T-helper 1 cell treated with Interleukin-12 subunit alpha and Interleukin-12 subunit beta and Interleukin-4 antibody, amounts not matched to agents 30 μg/mL and 1 μg/mL, for 36 hours (primary cell): Measurements from ENCODE around the gene CD52.
A peak's percentile ranks its signal among the peaks of the same experiment; 100 is the strongest.

ENCODE experiments used
- H3K27ac Mint-ChIP-seq: one replicate; pipeline ENCODE4 v1.8.0; 2021; ENCODE audit warnings: mild to moderate bottlenecking, mixed read lengths
- H3K27me3 Mint-ChIP-seq: one replicate; pipeline ENCODE4 v1.8.0; 2021; ENCODE audit warnings: low read depth, mixed read lengths
- H3K36me3 Mint-ChIP-seq: one replicate; pipeline ENCODE4 v1.8.0; 2021; ENCODE audit warnings: low read depth, mixed read lengths
- H3K4me1 Mint-ChIP-seq: one replicate; pipeline ENCODE4 v1.8.0; 2021; ENCODE audit warnings: low read depth, mixed read lengths
- H3K4me3 Mint-ChIP-seq: one replicate; pipeline ENCODE4 v1.8.0; 2021; ENCODE audit warnings: mild to moderate bottlenecking, moderate library complexity, mixed read lengths
- H3K9me3 Mint-ChIP-seq: one replicate; pipeline ENCODE4 v1.8.0; 2021; ENCODE audit warnings: mixed read lengths

CD52 gene

DNA sequence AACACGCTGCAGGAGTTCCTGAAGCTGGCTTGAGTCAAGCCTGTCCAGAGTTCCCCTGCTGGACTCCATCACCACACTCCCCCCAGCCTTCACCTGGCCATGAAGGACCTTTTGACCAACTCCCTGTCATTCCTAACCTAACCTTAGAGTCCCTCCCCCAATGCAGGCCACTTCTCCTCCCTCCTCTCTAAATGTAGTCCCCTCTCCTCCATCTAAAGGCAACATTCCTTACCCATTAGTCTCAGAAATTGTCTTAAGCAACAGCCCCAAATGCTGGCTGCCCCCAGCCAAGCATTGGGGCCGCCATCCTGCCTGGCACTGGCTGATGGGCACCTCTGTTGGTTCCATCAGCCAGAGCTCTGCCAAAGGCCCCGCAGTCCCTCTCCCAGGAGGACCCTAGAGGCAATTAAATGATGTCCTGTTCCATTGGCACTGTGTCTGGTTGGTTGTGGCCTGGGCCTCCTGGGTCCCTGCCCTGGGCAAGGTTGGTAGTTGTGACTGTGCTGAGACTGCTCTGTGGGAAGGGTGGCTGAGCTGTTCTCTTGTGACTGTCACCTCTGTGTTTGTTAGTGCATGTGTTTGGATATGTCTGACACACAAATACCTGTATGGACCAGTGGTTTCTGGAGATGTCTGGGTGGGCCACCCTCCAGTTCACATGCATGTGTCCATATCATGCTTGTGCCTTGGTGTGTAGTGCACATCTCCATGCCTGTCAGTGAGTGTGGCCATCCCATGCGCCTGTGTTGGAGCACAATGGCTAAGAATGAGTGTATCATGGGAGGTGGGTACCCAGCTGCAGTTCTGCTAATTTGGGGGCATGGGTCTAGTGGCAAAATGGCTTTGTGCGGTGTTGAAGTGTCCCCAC is 36.4 kb upstream of the CD52 start:
- no peaks in the 10 kb centered on the region for H3K9me3 Mint-ChIP-seq
- peak overlapping the region; percentile 99 for H3K4me3 Mint-ChIP-seq
- peak overlapping the region; percentile 88 for H3K27ac Mint-ChIP-seq
- H3K36me3 Mint-ChIP-seq: peaks cover 55% of the 10 kb centered on the region
- no peaks in the 10 kb centered on the region for H3K27me3 Mint-ChIP-seq
- peaks cover 77% of the 10 kb centered on the region for H3K4me1 Mint-ChIP-seq

DNA sequence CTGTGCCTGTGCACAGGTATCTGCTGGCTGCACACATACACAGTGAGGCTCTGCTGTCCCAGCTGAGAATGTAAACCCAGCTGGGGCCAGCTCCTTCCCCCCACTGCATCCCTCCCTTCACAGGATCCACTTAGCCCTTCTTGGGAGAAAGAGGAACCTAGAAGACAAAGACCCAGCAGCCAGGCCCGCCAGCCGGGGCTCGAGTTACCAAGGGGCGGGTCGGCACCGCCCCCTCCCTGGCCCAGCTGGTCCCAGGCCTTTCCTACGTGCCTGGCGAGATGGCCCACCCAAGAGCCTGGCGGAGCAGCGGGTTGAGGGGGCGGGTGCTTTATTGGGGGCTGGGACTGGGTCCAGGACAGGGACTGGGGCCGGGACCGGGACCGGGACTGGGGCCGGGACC is 35.8 kb upstream of the CD52 start:
- Mint-ChIP-seq H3K4me3 (peak overlapping the region; percentile 99), H3K9me3 (no peaks in the 10 kb centered on the region), H3K4me1 (peaks cover 76% of the 10 kb centered on the region), H3K27ac (peak overlapping the region; percentile 88), H3K36me3 (peaks cover 51% of the 10 kb centered on the region), H3K27me3 (no peaks in the 10 kb centered on the region)

DNA sequence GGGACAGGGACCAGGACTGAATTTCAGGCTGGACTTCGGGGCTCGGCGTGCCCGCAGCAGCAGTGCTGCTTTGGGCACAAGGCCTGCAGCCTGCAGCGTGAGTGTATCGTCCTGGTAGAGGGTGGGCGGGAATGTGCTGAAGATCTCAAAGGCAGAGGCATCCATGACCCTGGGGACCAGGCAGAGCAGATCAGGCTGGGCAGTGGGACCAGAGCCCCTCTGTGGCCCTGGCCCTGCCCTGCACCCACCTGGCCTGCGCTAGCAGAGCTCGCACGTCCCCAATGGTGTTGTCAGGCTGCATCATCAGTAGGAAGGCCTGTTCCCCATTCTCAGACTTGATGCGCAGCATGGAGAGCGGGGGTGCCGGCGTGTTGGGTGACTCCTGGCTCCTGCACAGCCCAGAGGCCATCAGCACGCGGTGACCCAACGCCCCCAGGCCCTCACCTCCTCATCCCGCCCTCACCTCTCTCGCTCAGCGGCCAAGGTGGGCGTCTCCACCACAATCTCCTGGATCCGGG is 35.3 kb upstream of the CD52 start:
- Mint-ChIP-seq H3K27ac (peak overlapping the region; percentile 97), H3K4me3 (peak overlapping the region; percentile 80), H3K9me3 (no peaks in the 10 kb centered on the region), H3K36me3 (peaks cover 49% of the 10 kb centered on the region), H3K27me3 (no peaks in the 10 kb centered on the region), H3K4me1 (peaks cover 79% of the 10 kb centered on the region)

DNA sequence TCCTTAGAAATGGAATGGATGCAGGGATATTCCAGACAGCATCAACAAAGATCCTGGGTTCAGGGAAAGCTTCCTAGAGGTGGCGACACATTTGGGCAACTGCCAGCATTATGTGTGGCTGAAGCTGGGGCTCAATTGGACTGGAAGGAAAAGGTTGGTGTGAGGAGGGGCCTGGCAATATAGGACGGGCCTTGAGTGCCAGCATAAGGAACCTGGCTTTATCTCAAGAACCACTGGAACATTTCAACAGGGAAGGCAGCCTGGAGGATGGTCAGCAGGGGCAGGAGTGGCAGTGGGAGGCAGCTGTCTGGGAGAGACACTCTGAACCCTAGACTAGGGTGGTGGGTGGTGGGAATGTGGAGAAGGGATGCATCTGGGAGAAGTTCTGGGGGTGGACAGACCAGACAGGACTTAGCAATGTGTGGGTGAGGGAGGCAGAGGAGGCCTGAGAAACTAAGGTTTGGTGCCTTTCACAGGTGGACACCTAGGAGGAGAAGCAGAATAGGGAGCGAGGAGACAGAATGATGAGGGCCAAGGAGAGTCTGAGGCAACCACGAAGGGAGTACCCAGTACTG is 34.4 kb upstream of the CD52 start:
- Mint-ChIP-seq H3K4me3 (peak overlapping the region; percentile 80), H3K27me3 (no peaks in the 10 kb centered on the region), H3K27ac (peak overlapping the region; percentile 97), H3K4me1 (peaks cover 79% of the 10 kb centered on the region), H3K9me3 (no peaks in the 10 kb centered on the region), H3K36me3 (peaks cover 44% of the 10 kb centered on the region)

DNA sequence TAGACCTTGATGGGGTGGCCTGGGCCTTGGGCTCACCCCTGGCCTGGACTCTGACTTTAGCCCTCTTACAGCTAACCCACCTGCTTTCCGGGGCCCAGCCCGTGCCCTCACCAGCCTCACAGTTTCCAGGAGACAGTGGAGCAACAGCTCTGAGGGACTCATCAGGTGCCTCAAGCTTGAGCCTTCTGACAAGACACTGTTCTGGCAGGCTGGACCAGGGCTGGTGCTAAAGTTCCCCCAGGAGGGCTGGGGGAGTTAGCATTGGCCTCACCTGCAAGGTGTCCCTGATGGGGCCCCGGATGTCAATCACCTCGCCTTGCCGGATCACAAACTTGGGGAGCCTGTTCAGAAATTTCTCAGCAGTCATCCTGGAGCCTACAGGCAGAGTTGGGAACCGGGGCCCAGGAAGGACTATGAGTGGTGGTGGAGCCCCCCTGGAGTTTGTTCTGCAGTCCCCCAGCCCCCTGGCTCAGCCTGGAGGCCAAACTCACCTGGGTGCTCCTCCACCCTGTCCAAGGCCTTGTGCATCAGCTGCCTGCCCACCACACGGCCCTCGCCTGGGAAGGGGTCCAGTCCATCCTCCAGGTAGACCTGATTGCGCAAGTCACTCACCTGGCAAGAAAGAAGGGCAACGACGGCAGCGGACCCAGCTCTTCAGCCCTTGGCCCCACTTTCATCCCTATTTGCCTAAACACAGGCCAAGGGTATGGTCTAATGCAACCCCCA is 33.7 kb upstream of the CD52 start:
- Mint-ChIP-seq H3K36me3 (peaks cover 40% of the 10 kb centered on the region), H3K27me3 (no peaks in the 10 kb centered on the region), H3K27ac (peak overlapping the region; percentile 97), H3K9me3 (no peaks in the 10 kb centered on the region), H3K4me3 (peak overlapping the region; percentile 80), H3K4me1 (peaks cover 80% of the 10 kb centered on the region)

DNA sequence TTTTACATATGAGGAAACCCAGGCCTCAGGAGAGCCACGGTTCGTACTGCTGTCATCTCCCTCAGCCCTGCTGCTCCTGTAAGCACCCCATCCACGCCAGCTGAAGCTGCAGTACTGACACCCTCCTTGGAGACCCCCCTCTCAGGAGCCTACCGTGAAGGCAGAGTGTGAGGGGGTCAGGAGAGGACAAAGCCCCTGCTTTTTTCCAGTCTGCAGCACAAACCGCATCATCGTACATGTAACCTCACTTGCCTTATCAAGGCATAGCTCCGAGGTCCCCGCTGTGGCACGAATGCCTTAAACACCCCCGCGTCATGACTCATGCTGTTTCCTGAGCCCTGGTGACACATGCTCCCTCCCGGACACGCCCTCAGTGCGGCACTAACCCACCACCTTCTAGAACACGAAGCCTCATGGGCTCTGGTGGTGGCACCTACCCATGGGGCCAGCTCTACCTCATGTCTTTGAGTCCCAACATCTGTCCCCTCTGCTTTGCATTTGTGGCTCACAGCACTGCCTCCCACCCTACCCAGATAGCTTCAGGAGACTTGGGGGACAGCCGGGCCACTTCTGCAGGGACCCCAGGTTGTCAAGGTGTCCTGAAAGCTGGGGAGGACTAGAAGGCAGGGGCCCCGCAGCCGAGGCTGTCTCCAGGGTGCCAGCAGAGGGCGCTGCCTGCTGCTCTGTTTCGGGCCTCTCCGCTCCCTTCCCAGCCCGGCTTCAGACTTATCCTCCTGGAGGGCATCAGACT is 33.0 kb upstream of the CD52 start:
- Mint-ChIP-seq H3K36me3 (peaks cover 39% of the 10 kb centered on the region), H3K9me3 (no peaks in the 10 kb centered on the region), H3K4me1 (peaks cover 83% of the 10 kb centered on the region), H3K27me3 (no peaks in the 10 kb centered on the region), H3K27ac (peak overlapping the region; percentile 97), H3K4me3 (peak overlapping the region; percentile 80)

DNA sequence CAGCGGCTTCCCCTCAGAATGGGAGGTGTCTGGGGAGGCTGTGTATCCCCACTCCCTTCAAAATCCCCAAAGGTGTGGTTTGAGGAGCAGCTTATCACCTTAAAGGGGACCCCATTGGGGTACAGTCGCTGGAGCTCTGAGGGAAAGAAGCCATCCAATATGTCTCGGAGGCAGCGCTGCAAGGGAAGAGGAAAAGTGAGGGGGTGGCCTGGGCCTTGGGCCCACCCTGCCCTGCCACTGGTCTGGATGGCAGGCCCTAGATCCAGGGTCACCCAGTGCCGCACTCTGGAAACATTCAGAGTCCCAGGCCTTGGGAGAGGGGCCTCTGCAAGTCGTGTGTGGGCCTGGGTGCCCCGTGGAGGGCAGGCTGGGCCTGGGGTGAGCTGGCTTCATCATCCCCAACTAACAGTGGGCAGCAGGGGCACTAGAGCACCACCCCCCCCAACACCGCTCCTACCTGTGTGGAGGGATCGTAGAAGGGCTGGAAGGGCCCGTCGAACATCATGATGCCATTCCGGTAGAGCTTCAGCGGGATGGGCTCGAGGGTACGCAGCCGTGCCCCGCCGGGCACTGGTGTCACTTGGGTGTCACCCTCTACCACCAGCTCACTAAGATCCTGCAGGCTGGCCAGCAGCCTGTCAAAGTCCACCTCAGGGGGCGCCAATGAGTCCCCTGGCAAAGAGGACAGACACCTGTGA is 32.2 kb upstream of the CD52 start:
- peak overlapping the region; percentile 97 for H3K27ac Mint-ChIP-seq
- H3K36me3 Mint-ChIP-seq: peaks cover 42% of the 10 kb centered on the region
- no peaks in the 10 kb centered on the region for H3K27me3 Mint-ChIP-seq
- peak overlapping the region; percentile 17 for H3K4me3 Mint-ChIP-seq
- peaks cover 89% of the 10 kb centered on the region for H3K4me1 Mint-ChIP-seq
- no peaks in the 10 kb centered on the region for H3K9me3 Mint-ChIP-seq

DNA sequence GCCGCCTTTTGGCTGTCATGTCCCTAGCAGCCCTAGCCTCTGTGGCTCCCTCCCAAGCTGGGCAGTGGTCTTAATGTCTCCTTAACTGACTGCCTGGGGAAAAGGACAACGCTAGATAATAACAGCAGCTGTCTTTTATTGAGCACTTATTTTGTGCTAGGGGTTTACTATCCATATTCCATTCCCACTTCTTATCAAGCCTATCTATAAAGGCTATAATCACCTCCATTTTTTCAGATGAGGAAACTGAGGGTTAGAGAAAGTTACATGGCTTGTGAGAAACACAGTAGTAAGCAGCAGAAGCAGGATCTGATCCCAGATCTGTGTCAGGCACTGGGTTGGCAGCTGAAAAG is 31.7 kb upstream of the CD52 start:
- Mint-ChIP-seq H3K27ac (peak overlapping the region; percentile 97), H3K4me1 (peaks cover 88% of the 10 kb centered on the region), H3K4me3 (no peak overlapping the region), H3K36me3 (peaks cover 39% of the 10 kb centered on the region), H3K9me3 (no peaks in the 10 kb centered on the region), H3K27me3 (no peaks in the 10 kb centered on the region)

DNA sequence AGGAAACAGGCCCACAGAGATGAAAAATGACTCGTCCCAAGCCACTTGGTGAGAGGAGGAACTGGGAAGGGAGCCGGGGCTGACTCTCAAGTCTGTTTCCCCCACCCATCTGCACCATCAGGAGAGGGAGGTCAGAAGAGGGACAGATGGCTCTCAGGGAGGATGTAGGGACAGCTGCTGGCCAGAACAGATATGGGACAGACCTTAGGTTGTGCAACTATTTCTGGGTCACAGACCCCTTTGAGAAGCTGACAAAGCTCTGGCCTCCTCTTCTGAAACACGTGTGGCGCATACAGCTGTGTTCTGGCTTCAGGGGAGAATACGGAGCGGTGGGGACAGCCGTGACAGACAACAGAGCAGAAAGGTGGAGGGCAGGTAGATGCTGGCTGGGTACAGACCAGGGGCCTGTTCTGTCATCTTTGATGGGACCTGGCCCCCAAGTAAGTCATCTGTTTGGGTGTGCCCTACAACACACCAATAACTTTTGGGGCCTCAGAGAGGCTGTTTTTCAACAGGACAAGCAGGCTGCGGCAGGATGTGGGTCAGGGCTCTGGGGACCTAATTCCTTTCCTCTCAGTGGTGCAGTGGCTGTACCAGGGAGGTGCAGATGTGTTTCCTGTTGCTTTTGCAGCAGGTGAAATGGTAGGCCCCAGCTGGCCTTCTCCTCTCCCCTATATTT is 30.6 kb upstream of the CD52 start:
- peaks cover 87% of the 10 kb centered on the region for H3K4me1 Mint-ChIP-seq
- peak overlapping the region; percentile 78 for H3K4me3 Mint-ChIP-seq
- H3K9me3 Mint-ChIP-seq: no peaks in the 10 kb centered on the region
- peak overlapping the region; percentile 97 for H3K27ac Mint-ChIP-seq
- no peaks in the 10 kb centered on the region for H3K27me3 Mint-ChIP-seq
- H3K36me3 Mint-ChIP-seq: peaks cover 35% of the 10 kb centered on the region

DNA sequence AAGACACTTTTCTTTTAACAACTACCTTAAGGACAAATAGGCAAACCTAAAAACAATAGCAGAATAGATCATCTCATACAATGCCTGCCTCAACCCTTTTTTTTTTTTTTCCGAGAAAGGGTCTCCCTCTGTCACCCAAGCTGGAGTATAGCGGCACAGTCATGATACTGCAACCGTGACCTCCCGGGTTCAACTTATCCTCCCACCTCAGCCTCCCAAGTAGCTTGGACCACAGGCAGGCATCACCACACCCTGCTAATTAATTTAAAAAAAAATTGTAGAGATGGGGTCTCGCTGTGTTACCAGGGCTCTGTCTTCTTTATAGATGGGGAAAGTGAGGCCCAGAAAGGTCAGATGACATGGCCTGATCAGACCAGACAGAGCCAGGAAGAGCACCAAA is 29.9 kb upstream of the CD52 start:
- Mint-ChIP-seq H3K27ac (peak overlapping the region; percentile 97), H3K9me3 (no peaks in the 10 kb centered on the region), H3K36me3 (peaks cover 31% of the 10 kb centered on the region), H3K4me1 (peaks cover 82% of the 10 kb centered on the region), H3K4me3 (peak overlapping the region; percentile 78), H3K27me3 (no peaks in the 10 kb centered on the region)

DNA sequence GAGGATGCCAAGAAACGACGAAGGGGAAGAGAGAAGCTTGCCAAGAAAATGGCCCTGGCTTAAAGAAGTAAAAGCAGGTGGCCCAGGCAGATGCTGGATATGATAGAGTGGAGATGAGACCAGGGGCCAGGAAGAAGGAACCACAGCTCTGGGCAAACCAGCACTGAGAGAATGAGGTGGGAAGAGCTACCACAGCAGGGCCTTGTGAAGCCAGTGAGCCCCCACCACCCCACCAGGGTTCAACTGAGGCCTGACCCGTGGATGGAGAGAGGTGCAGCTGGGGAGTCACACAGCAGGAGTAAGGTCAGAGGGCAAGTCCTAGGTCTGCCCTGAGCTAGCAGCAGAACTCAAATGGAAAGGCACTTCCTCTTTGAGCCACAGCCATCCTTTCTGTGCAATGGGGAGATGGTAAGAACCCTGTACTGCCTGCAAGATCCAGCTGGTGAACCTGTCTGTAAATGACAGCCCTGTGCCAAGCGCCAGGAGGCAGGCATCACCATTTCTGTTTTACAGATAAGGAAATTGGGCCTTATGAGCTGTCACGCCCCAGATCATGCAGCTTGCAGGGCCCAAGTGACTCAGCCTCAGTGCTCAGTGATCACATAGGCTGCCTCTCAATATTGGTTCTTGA is 29.3 kb upstream of the CD52 start:
- H3K4me1 Mint-ChIP-seq: peaks cover 76% of the 10 kb centered on the region
- peak overlapping the region; percentile 78 for H3K4me3 Mint-ChIP-seq
- H3K27me3 Mint-ChIP-seq: no peaks in the 10 kb centered on the region
- H3K27ac Mint-ChIP-seq: peak overlapping the region; percentile 97
- peaks cover 28% of the 10 kb centered on the region for H3K36me3 Mint-ChIP-seq
- H3K9me3 Mint-ChIP-seq: no peaks in the 10 kb centered on the region

DNA sequence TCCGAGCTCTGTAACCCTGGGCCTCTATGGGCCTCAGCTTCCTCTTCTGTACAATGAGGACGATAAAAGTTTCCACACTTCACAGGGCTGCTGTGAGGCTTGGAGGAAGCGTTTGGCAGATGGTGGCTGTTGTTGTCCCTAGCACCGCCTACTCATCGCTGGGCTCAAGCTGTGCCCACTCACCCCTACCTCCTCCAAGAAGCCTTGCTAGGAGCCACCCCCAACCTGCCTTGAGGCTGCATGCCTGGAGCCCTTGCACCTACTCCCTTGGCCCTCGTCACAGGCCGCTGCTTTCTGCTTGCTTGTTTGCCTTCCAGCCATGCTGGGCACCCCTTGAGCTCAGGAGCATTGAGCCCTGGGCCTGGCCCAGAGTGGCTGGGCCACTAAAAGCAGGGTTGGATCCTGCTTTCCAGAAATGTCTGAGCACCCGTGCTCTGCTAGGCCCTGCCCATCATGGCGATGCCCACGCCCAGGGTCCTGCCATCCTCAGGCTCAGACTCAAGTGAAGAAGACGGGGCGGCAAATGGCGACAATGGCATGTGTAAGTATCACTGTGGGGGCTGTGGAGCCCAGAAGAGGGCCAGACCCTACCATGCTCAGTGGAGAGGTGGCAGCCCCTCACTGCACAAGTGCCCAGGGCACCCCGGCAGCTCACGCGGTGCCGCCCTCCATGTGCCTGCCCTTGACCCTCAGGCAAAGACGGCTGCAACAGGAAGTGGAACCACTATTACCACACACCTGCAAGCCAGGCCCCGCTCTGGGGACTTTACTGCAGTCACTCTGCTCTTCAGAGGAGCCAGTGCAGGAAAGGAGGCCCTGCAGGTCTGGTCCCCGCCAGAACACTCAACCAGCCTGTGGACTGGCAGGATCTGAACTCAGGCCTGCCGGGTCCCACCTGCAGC is 28.3 kb upstream of the CD52 start:
- Mint-ChIP-seq H3K36me3 (peaks cover 28% of the 10 kb centered on the region), H3K27ac (peak overlapping the region; percentile 97), H3K27me3 (no peaks in the 10 kb centered on the region), H3K4me3 (peak overlapping the region; percentile 78), H3K4me1 (peaks cover 67% of the 10 kb centered on the region), H3K9me3 (no peaks in the 10 kb centered on the region)
